MM.1S (cell line): Measurements from ENCODE around the gene SSBP3.
"Not testable (repeated sequence)": the region's sequence is repeated elsewhere in the genome, so short reads cannot be mapped to it uniquely, and the experiment has no call there.

Source experiments
- DNase-seq: peaks from one replicate; pipeline ENCODE4 v3.0.0-alpha.2; 2015
- H2AFZ ChIP-seq: fragments of 300-600 bp; sonication (generic); 2 replicates; pipeline ENCODE4 v1.6.0; 2016; ENCODE audit warnings: antibody characterized with exemption, low read length
- H3F3A ChIP-seq: fragments of 300-600 bp; sonication (generic); 2 replicates; pipeline ENCODE4 v1.6.1; 2016; ENCODE audit warnings: mild to moderate bottlenecking, antibody characterized with exemption, low read length, moderate library complexity, mixed read lengths; ENCODE audit not compliant: insufficient read depth
- H3K27ac ChIP-seq: fragments of 300-600 bp; sonication (generic); 2 replicates; pipeline ENCODE4 v1.5.1; 2016; ENCODE audit warnings: mild to moderate bottlenecking, low read length
- H3K27me3 ChIP-seq: fragments of 300-600 bp; sonication (generic); replicated peaks from 2 replicates; pipeline ENCODE4 v1.6.0; 2016; ENCODE audit warnings: low read length; ENCODE audit not compliant: insufficient read depth
- H3K36me3 ChIP-seq: fragments of 300-600 bp; sonication (generic); replicated peaks from 2 replicates; pipeline ENCODE4 v1.6.1; 2016; ENCODE audit warnings: mild to moderate bottlenecking, low read length, mixed read lengths; ENCODE audit not compliant: insufficient read depth
- H3K4me1 ChIP-seq: fragments of 300-600 bp; sonication (generic); 2 replicates; pipeline ENCODE4 v1.6.1; 2016; ENCODE audit warnings: low read length, mixed read lengths
- H3K4me2 ChIP-seq: fragments of 300-600 bp; sonication (generic); 2 replicates; pipeline ENCODE4 v1.6.0; 2016; ENCODE audit warnings: low read depth, low read length
- H3K4me3 ChIP-seq: fragments of 300-600 bp; sonication (generic); 2 replicates; pipeline ENCODE4 v1.5.1; 2016; ENCODE audit warnings: low read length, mixed read lengths
- H3K79me2 ChIP-seq: fragments of 300-600 bp; sonication (generic); 2 replicates; pipeline ENCODE4 v1.6.1; 2016; ENCODE audit warnings: mixed run types, low read length, mixed read lengths
- H3K9ac ChIP-seq: fragments of 300-600 bp; sonication (generic); 2 replicates; pipeline ENCODE4 v1.6.1; 2016; ENCODE audit warnings: low read length, mixed read lengths
- H3K9me2 ChIP-seq: fragments of 300-600 bp; sonication (generic); replicated peaks from 2 replicates; pipeline ENCODE4 v1.6.1; 2016; ENCODE audit warnings: mild to moderate bottlenecking, low read length, mixed read lengths; ENCODE audit not compliant: insufficient read depth
- H3K9me3 ChIP-seq: fragments of 300-600 bp; sonication (generic); replicated peaks from 2 replicates; pipeline ENCODE4 v1.6.1; 2016; ENCODE audit warnings: mild to moderate bottlenecking, low read length, mixed read lengths; ENCODE audit not compliant: insufficient read depth
- H4K20me1 ChIP-seq: fragments of 300-600 bp; sonication (generic); 2 replicates; pipeline ENCODE4 v1.6.1; 2016; ENCODE audit warnings: mild to moderate bottlenecking, low read length, moderate library complexity, mixed read lengths; ENCODE audit not compliant: insufficient read depth
- EZH2 ChIP-seq: fragments of 300-600 bp; sonication (generic); optimal IDR thresholded peaks from 2 replicates; pipeline ENCODE3; 2017; ENCODE audit warnings: low read depth, mild to moderate bottlenecking, antibody characterized with exemption, low read length, mixed read lengths
- EZH2phosphoT487 ChIP-seq: fragments of 300-600 bp; sonication (generic); IDR thresholded peaks from 2 replicates; pipeline ENCODE4 v1.6.1; 2018; ENCODE audit warnings: antibody characterized with exemption, low read length
- TF ChIP-seq, protein P1 (sequence below): fragments of 300-600 bp; sonication (generic); IDR thresholded peaks from 2 replicates; pipeline ENCODE4 v1.5.1; 2016; ENCODE audit warnings: antibody characterized with exemption, low read length, mixed read lengths

The SSBP3 gene

DNA sequence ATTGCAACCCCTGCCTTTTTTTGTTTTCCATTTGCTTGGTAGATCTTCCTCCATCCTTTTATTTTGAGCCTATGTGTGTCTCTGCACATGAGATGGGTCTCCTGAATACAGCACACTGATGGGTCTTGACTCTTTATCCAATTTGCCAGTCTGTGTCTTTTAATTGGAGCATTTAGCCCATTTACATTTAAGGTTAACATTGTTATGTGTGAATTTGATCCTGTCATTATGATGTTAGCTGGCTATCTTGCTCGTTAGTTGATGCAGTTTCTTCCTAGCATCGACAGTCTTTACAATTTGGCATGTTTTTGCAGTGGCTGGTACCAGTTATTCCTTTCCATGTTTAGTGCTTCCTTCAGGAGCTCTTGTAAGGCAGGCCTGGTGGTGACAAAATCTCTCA is 40.9 kb upstream of the SSBP3 start:
- H3K4me3 ChIP-seq, H3F3A ChIP-seq, H3K9me3 ChIP-seq, H3K9ac ChIP-seq, H3K4me2 ChIP-seq, H3K36me3 ChIP-seq, DNase-seq, H3K27me3 ChIP-seq, H3K79me2 ChIP-seq, H3K27ac ChIP-seq, H3K9me2 ChIP-seq, H2AFZ ChIP-seq, H4K20me1 ChIP-seq, H3K4me1 ChIP-seq: not testable (repeated sequence)

DNA sequence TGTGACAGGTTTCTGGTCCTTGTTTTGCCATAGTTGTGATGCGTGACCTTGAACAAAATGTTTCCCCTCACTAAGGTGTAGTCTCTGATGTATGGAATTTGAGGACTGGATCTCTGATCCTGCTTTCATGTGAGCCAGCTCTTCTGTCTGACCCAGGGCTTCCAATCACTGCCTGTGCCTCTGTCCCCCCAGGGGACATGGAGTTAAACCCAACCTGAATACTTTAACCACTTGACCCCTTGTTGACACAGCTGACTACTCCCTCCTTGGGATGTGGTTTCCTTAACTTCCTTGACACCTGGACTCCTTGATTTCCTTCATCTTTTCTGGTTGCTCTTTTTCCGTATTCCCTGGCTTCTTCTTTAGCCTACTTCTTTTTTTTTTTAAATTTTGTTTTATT is 36.0 kb upstream of the SSBP3 start:
- H3K9ac ChIP-seq, result no peak overlapping the region
- H3K36me3 ChIP-seq, result no peaks in the 10 kb centered on the region
- no peak overlapping the region for H3K27ac ChIP-seq
- no peaks in the 10 kb centered on the region for H3K9me2 ChIP-seq
- no peak for TF ChIP-seq EZH2phosphoT487
- TF ChIP-seq, protein P1, sequence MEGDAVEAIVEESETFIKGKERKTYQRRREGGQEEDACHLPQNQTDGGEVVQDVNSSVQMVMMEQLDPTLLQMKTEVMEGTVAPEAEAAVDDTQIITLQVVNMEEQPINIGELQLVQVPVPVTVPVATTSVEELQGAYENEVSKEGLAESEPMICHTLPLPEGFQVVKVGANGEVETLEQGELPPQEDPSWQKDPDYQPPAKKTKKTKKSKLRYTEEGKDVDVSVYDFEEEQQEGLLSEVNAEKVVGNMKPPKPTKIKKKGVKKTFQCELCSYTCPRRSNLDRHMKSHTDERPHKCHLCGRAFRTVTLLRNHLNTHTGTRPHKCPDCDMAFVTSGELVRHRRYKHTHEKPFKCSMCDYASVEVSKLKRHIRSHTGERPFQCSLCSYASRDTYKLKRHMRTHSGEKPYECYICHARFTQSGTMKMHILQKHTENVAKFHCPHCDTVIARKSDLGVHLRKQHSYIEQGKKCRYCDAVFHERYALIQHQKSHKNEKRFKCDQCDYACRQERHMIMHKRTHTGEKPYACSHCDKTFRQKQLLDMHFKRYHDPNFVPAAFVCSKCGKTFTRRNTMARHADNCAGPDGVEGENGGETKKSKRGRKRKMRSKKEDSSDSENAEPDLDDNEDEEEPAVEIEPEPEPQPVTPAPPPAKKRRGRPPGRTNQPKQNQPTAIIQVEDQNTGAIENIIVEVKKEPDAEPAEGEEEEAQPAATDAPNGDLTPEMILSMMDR, result no peak
- no peak for TF ChIP-seq EZH2
- H2AFZ ChIP-seq, result no peak overlapping the region
- H3F3A ChIP-seq, result no peaks in the 10 kb centered on the region
- H3K4me1 ChIP-seq, result no peaks in the 10 kb centered on the region
- H3K27me3 ChIP-seq, result no peaks in the 10 kb centered on the region
- no peaks in the 10 kb centered on the region for H3K79me2 ChIP-seq
- H3K4me3 ChIP-seq, result no peak overlapping the region
- no peak for DNase-seq
- H4K20me1 ChIP-seq, result no peaks in the 10 kb centered on the region
- H3K9me3 ChIP-seq, result no peaks in the 10 kb centered on the region
- H3K4me2 ChIP-seq, result no peak overlapping the region

DNA sequence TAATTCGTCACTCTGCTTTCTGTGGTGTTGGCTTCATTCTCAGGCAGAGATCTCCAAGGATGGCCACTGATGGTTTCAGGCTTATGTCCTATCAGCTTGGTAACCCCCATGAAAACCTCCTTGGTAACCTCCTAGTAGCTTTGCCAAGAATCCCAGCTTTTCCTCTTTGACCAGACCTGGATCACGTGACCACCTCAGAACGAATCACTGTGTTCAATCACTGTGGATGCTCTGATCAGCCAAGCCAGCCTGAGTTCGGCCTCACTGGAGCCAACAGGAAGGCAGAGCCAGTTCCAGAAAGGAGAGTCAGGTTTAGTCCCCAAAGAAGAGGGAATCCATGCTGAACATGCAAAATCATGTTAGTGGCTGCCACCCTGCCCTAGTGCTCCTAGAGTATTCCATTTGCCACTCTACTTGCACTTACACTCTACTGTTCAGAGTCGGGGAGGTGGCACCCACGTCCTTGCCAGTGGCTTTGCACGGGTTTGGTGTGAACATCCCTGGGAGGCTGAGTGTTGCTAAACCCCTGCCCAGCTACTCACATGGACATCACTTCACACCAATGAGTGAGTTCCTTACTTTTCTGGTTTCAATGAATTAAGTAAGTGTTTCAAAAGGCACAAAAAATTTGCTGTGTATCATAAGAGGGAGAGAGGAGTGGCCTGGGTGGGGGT is 33.5 kb upstream of the SSBP3 start:
- TF ChIP-seq EZH2phosphoT487, result no peak
- TF ChIP-seq EZH2, result no peak
- TF ChIP-seq, protein P1, result no peak
- Histone ChIP-seq H3K27me3 (no peaks in the 10 kb centered on the region), H3K27ac (no peak overlapping the region), H3K9me2 (no peaks in the 10 kb centered on the region), H3K9me3 (no peaks in the 10 kb centered on the region), H3K4me3 (no peak overlapping the region), H4K20me1 (no peaks in the 10 kb centered on the region), H3K79me2 (no peaks in the 10 kb centered on the region), H2AFZ (no peak overlapping the region), H3K4me1 (no peaks in the 10 kb centered on the region), H3K36me3 (no peaks in the 10 kb centered on the region), H3F3A (no peaks in the 10 kb centered on the region), H3K4me2 (no peak overlapping the region), H3K9ac (no peak overlapping the region)
- DNase-seq, result no peak

DNA sequence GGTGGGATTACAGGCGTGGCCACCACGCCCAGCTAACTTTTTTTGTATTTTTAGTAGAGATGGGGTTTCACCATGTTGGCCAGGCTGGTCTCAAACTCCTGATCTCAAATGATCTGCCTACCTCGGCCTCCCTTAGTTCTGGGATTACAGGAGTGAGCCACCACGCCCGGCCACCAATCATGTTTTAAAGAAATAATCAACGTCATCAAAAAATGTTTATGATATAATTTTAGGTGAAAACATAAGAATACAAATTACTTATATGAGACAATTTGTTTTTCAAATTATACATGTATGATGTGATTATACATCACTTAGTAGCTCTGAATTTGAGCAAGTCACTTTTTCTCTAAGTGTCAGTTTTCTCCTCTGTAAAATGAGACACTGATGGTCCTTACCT is 31.6 kb upstream of the SSBP3 start:
- Histone ChIP-seq H3F3A (no peaks in the 10 kb centered on the region), H4K20me1 (no peaks in the 10 kb centered on the region), H3K27ac (no peak overlapping the region), H2AFZ (no peak overlapping the region), H3K9me3 (no peaks in the 10 kb centered on the region), H3K9ac (no peak overlapping the region), H3K4me2 (no peak overlapping the region), H3K27me3 (no peaks in the 10 kb centered on the region), H3K4me3 (no peak overlapping the region), H3K79me2 (no peaks in the 10 kb centered on the region), H3K36me3 (no peaks in the 10 kb centered on the region), H3K9me2 (no peaks in the 10 kb centered on the region), H3K4me1 (no peaks in the 10 kb centered on the region)
- DNase-seq, result no peak
- no peak for TF ChIP-seq EZH2phosphoT487
- TF ChIP-seq, protein P1, result no peak
- TF ChIP-seq EZH2, result no peak
